Panc1 (cell line): Measurements from ENCODE around the gene IDI1. TPM values are rescaled to one million over a fixed set of nuclear protein-coding genes. Genes with fewer than 3 reads are reported as not detected.

Experiments
- ATAC-seq: fragments of 200-7000 bp; cut with Tn5 transposase; 2 replicates; pipeline ENCODE4 v1.9.1; 2020; ENCODE audit warnings: mild to moderate bottlenecking, moderate library complexity
- BruUV-seq: library from RNA; stranded (reverse); fragments of 400-500 nt; replicated peaks from 2 replicates; lab custom pipeline; 2021; lab: Mats Ljungman, UMichigan
- CTCF ChIA-PET: fragments of 300-600 bp; sonication (Branson Sonifier 250); formaldehyde crosslinking; loops from one replicate; lab custom pipeline; 2022; ENCODE audit warnings: antibody characterized with exemption; lab: Charles Lee
- POLR2A ChIA-PET: fragments of 300-600 bp; sonication (Branson Sonifier 250); formaldehyde crosslinking; loops from one replicate; lab custom pipeline; 2022; ENCODE audit warnings: antibody characterized with exemption; lab: Charles Lee
- DNase-seq: peaks from one replicate; pipeline ENCODE4 v3.0.0-alpha.2; 2010; ENCODE audit warnings: low read depth, low spot score
- H3K27ac ChIP-seq: 2 replicates; pipeline ENCODE4 v1.5.1; 2011; ENCODE audit warnings: mild to moderate bottlenecking, low read length, inconsistent platforms
- H3K27me3 ChIP-seq: fragments of 200-500 bp; sonication (Bioruptor generic); 2 replicates; pipeline ENCODE4 v1.6.0; 2014; ENCODE audit warnings: low read length, inconsistent platforms; ENCODE audit not compliant: control insufficient read depth, insufficient read depth
- H3K36me3 ChIP-seq: fragments of 200-500 bp; sonication (Bioruptor generic); 2 replicates; pipeline ENCODE4 v1.5.1; 2014; ENCODE audit warnings: inconsistent platforms, mild to moderate bottlenecking, low read length, moderate library complexity; ENCODE audit not compliant: control insufficient read depth, insufficient read depth
- H3K4me1 ChIP-seq: 2 replicates; pipeline ENCODE4 v1.5.1; 2011; ENCODE audit warnings: inconsistent platforms, mild to moderate bottlenecking, low read length, moderate library complexity; ENCODE audit not compliant: control insufficient read depth, insufficient read depth
- H3K4me3 ChIP-seq, 2 experiments: 2 replicates each; pipeline ENCODE4 v1.5.1; 2011 to 2012; ENCODE audit warnings: low read depth in 2 of 2, low read length in 2 of 2, mild to moderate bottlenecking in 2 of 2, inconsistent platforms in 1 of 2, moderate library complexity in 1 of 2
- H3K9me3 ChIP-seq: fragments of 200-500 bp; sonication (Bioruptor generic); 2 replicates; pipeline ENCODE4 v1.5.1; 2014; ENCODE audit warnings: low read depth, mild to moderate bottlenecking, inconsistent platforms, low read length, moderate library complexity; ENCODE audit not compliant: control insufficient read depth, insufficient read depth
- POLR2AphosphoS5 ChIP-seq: IDR thresholded peaks from 2 replicates; pipeline ENCODE4 v1.6.1; 2012; ENCODE audit warnings: mild to moderate bottlenecking, low read depth, low read length, moderate library complexity
- SIN3A ChIP-seq: IDR thresholded peaks from 2 replicates; pipeline ENCODE4 v1.6.1; 2012; ENCODE audit warnings: low read depth, mild to moderate bottlenecking, low read length, moderate library complexity, borderline replicate concordance; ENCODE audit not compliant: insufficient read depth
- TCF7L2 ChIP-seq: IDR thresholded peaks from 2 replicates; pipeline ENCODE4 v1.6.1; 2011; ENCODE audit warnings: mild to moderate bottlenecking, low read depth, low read length, inconsistent platforms
- in situ Hi-C: cut with HindIII; loops from 2 replicates; pipeline ENCODE4 v1.10.0; 2016; ENCODE audit warnings: low sequenced_read_pairs, low pct_unique_long_range_greater_than_20kb
- intact Hi-C: fragments of 100-400 bp; cut with micrococcal nuclease; formaldehyde crosslinking; loops from one replicate; pipeline ENCODE4 v1.10.0; 2022; ENCODE audit not compliant: unreplicated experiment
- total RNA-seq: library from RNA; stranded (reverse); gene quantifications from one replicate; pipeline ENCODE4 v1.2.1, GENCODE V29; 2021; ENCODE audit not compliant: unreplicated experiment
- TF ChIP-seq, protein P1 (sequence below): fragments of 450-650 bp; IDR thresholded peaks from 2 replicates; pipeline ENCODE4 v1.5.1; 2017; ENCODE audit warnings: mild to moderate bottlenecking
- TF ChIP-seq, protein P2 (sequence below), 2 experiments: IDR thresholded peaks; 2 replicates each; pipeline ENCODE4 v1.6.1; 2011 to 2012; ENCODE audit warnings: low read depth in 2 of 2, control low read depth in 1 of 2, low read length in 1 of 2, mild to moderate bottlenecking in 1 of 2, moderate library complexity in 1 of 2; ENCODE audit not compliant: insufficient read depth in 1 of 2

Gene IDI1
- total RNA-seq, 1 experiment from 2014 or later: 47.9 TPM

DNA sequence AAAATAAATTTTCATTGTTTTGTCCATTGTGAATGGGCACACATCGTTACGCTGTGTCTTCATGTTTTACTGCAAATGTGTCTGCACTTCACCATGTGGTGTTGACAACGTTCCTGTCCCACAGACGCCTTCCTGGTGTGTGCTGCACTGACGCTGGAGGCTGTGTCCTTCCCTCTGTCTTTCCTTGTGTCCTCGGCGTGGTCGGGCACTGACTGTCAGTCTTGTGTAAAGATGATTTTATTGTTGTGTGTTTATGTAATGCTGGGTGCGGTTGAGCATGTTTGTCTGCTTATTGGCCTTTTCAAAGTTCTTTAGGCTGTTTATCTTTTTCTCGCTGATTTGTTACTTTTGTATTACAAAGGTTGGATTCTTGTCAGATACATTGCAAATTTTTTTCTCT, 41.3 kb downstream of the IDI1 start:
- ATAC-seq (no peak), DNase-seq (no peak)
- H3K4me1 ChIP-seq: no peaks in the 10 kb centered on the region
- ChIA-PET POLR2A (no interaction called here), CTCF (no interaction called here)
- H3K9me3 ChIP-seq: no peaks in the 10 kb centered on the region
- H3K4me3 ChIP-seq: no peak overlapping the region
- H3K36me3 ChIP-seq: peaks cover 34% of the 10 kb centered on the region
- in situ Hi-C loops (no loop called here), intact Hi-C loops (no loop called here)
- BruUV-seq: no TSS peak
- TF ChIP-seq, protein P1, sequence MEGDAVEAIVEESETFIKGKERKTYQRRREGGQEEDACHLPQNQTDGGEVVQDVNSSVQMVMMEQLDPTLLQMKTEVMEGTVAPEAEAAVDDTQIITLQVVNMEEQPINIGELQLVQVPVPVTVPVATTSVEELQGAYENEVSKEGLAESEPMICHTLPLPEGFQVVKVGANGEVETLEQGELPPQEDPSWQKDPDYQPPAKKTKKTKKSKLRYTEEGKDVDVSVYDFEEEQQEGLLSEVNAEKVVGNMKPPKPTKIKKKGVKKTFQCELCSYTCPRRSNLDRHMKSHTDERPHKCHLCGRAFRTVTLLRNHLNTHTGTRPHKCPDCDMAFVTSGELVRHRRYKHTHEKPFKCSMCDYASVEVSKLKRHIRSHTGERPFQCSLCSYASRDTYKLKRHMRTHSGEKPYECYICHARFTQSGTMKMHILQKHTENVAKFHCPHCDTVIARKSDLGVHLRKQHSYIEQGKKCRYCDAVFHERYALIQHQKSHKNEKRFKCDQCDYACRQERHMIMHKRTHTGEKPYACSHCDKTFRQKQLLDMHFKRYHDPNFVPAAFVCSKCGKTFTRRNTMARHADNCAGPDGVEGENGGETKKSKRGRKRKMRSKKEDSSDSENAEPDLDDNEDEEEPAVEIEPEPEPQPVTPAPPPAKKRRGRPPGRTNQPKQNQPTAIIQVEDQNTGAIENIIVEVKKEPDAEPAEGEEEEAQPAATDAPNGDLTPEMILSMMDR: no peak
- TF ChIP-seq, protein P2, sequence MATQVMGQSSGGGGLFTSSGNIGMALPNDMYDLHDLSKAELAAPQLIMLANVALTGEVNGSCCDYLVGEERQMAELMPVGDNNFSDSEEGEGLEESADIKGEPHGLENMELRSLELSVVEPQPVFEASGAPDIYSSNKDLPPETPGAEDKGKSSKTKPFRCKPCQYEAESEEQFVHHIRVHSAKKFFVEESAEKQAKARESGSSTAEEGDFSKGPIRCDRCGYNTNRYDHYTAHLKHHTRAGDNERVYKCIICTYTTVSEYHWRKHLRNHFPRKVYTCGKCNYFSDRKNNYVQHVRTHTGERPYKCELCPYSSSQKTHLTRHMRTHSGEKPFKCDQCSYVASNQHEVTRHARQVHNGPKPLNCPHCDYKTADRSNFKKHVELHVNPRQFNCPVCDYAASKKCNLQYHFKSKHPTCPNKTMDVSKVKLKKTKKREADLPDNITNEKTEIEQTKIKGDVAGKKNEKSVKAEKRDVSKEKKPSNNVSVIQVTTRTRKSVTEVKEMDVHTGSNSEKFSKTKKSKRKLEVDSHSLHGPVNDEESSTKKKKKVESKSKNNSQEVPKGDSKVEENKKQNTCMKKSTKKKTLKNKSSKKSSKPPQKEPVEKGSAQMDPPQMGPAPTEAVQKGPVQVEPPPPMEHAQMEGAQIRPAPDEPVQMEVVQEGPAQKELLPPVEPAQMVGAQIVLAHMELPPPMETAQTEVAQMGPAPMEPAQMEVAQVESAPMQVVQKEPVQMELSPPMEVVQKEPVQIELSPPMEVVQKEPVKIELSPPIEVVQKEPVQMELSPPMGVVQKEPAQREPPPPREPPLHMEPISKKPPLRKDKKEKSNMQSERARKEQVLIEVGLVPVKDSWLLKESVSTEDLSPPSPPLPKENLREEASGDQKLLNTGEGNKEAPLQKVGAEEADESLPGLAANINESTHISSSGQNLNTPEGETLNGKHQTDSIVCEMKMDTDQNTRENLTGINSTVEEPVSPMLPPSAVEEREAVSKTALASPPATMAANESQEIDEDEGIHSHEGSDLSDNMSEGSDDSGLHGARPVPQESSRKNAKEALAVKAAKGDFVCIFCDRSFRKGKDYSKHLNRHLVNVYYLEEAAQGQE (IDR thresholded peaks at IDR 0.05; ENCODE audit: insufficient read depth in 1 of 2, low read depth in 2 of 2, low read length in 1 of 2): no peak
- TF ChIP-seq POLR2AphosphoS5 (no peak), SIN3A (no peak), TCF7L2 (no peak)
- H3K27ac ChIP-seq: no peak overlapping the region
- no peaks in the 10 kb centered on the region for H3K27me3 ChIP-seq

DNA sequence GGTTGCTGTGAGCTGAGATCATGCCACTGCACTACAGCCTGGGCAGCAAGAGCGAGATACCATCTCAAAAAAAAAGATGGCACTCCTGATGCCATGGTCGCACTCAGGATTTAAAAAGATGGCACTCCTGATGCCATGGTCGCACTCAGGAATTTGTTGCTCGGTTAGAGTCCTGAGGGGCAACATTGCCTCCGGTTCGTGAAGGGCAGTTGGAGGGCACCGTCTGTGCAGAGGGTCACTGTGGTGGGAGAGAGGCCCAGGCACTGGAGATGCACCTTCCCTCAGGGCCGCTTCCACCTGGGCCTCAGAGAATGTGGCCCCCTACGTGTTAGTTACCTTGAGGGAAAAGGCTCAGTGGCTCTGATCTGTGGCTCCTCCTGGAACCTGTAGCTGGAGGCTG, 42.3 kb downstream of the IDI1 start:
- Histone ChIP-seq H3K36me3 (peaks cover 37% of the 10 kb centered on the region), H3K27ac (no peak overlapping the region), H3K27me3 (no peaks in the 10 kb centered on the region), H3K4me1 (no peaks in the 10 kb centered on the region), H3K4me3 (no peak overlapping the region), H3K9me3 (no peaks in the 10 kb centered on the region)
- TF ChIP-seq SIN3A: no peak
- TF ChIP-seq POLR2AphosphoS5: no peak
- TF ChIP-seq, protein P2 (IDR thresholded peaks at IDR 0.05; ENCODE audit: insufficient read depth in 1 of 2, low read depth in 2 of 2, low read length in 1 of 2): no peak
- TF ChIP-seq, protein P1: no peak
- no peak for TF ChIP-seq TCF7L2
- intact Hi-C loops: no loop called here
- BruUV-seq: no TSS peak
- ChIA-PET POLR2A (no interaction called here), CTCF (no interaction called here)
- DNase-seq: no peak
- ATAC-seq: no peak
- in situ Hi-C loops: no loop called here
